Iris pigment epithelial cell (primary cell): ENCODE results near the gene LZTS3.
"Not testable (repeated sequence)": the region's sequence is repeated elsewhere in the genome, so short reads cannot be mapped to it uniquely, and the experiment has no call there.

Experiments used
- DNase-seq: peaks from one replicate; pipeline ENCODE4 v3.0.0-alpha.2; 2011; ENCODE audit warnings: low read depth

The LZTS3 gene

GRCh38 chr20:3192226-3193015 is 19.1 kb upstream of the LZTS3 start:
- no peak for DNase-seq

DNA sequence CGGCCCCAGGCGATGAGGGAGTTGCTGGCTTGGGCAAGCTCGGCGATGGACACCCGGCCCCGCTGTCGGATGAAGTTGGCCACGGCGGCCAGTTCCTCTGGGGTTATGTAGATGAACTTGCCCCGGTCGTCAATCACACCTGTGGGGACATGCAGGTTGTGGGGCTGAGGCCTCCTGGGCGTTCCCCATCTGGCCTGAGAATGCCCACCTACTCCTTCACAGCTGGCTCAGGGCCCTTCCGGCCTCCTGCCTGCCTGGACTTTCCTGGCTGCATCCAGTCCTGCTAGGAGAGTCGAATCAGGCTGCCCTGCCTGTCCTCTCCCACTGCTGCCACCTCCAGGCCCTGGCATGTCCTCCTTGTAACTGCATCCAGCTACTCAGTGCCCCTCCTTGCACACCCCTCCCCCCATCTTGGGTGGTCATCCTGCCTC is 17.3 kb upstream of the LZTS3 start:
- no peak for DNase-seq

- no peak for DNase-seq
Observed at GRCh38 chr20:3189561-3190131, 16.3 kb upstream of the LZTS3 start.

- no peak for DNase-seq
Observed at GRCh38 chr20:3188823-3189413, 15.6 kb upstream of the LZTS3 start.

DNA sequence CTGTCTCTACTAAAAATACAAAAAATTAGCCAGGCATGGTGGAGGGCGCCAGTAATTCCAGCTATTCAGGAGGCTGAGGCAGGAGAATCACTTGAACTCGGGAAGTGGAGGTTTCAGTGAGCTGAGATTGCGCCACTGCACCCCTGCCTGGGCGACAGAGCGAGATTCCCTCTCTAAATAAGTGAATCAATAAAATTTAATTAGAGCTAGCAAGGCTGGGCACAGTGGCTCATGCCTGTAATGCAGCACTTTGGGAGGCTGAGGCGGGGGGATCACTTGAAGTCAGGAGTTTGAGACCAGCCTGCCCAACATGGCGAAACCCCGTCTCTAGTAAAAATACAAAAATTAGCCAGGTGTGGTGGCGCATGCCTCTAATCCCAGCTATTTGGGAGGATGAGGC is 14.5 kb upstream of the LZTS3 start:
- not testable (repeated sequence) for DNase-seq

- no peak for DNase-seq
Observed at GRCh38 chr20:3183896-3184612, 10.7 kb upstream of the LZTS3 start.

- DNase-seq, result not testable (repeated sequence)
Observed at GRCh38 chr20:3182429-3182828, 9.1 kb upstream of the LZTS3 start.

DNA sequence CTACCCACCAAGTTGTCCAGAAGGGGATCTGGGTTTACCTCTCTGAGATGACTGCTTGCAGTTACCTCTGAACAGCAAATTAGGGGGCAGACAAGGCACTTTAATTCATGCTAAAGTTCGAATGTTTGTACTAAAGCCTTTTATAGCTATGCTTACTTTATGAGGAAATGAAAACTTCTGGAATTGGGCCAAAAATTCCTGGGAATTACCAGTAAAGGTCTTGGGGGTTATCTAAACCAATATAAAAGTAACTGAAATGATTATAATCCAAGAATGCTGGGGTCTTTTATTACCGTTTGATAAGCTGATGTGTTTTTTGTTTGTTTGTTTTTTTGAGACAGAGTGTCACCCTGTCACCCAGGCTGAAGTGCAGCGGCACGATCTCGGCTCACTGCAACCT is 7.9 kb upstream of the LZTS3 start:
- no peak for DNase-seq

DNA sequence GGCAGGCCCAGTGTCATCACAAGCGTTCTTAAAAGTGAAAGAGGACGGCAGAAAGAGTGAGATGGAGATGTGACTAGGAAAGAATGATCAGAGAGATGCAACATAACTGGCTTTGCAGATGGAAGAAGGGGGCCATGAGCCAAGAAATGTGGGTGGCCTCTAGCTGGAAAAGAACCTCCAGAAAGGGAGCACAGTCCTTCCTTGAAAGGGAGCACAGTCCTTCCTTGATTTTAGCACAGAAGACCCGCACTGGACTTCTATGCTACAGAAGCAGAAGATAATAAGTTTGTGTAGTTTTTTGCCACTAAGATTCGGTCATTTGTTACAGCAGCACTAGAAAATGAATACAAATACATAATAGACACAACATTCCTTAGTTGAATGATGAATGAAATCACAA is 7.0 kb upstream of the LZTS3 start:
- DNase-seq, result no peak

DNA sequence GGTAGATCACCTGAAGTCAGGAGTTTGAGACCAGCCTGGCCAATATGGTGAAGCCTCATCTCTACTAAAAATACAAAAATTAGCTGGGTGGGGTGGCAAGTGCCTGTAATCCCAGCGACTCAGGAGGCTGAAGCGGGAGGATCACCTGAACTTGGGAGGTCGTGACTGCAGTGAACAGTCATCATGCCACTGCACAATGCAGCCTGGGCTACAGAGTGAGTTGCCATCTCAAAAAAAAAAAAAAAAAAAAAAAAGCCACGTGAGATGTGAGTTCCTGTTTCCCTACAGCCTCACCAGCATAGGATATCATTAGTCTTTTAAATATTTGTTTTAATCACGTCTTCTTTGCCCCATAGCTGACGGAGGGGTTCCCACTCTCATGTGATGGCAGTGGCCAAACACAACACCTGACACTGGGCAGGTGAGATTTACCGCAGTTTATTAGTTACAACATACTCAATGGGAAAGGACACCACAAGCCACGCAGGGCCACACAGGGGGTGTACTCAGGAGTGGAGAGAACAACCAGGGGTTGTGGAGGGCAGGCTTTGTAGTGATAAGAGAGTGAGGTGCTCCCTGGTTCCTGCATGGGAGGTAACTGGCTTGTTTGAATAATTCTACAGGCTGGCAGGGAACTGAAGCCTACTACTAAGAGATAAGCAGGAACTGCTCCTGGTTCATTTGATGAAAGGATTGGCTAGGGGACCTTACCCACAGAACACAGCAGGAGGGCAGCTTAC is 4.6 kb upstream of the LZTS3 start:
- no peak for DNase-seq

- no peak for DNase-seq
Observed at GRCh38 chr20:3175270-3175669, 1.9 kb upstream of the LZTS3 start.

- DNase-seq, result peak; percentile 59
Observed at GRCh38 chr20:3174442-3175261, 1.3 kb upstream of the LZTS3 start.

GRCh38 chr20:3173610-3174441 is 477 bp upstream of the LZTS3 start:
- DNase-seq, result peak; percentile 73

DNA sequence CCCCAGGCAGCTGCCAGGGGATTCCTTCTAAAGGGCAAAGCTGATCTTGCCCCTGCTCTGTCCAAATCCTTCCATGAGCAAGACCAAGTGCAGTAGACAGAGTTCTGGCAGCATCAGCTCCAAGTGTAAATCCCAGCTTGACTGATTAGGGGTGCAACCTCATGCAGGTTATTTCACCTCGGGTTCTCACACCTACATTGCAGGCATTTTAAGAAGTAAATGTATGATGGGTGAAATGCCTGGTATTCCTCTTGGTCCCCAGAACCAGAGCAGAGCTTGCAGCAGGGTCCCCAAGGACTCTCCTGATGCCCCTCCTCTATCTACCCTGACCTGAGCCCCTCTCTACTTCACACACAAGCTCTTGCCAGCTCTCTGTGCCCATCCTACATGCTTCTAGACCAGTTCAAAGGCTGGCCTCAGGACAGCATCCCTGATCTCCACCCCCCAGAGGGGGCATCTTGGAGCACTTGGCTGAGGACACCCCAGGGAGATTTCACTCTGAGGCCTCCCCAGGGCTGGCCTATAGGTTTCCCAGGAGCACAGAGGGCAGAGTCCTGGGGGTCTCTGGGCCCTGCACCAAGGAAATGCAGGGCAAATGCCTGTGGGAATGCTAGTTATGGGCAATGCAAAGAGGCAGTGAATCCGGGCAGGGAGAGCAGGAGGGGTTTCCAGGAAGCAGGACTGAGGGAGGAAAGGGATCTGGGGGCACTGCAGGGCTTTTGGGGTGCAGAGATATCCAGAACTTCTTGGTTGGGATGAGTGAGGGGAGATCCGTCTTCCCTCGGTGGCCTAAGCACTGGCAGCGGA is 1.0 kb downstream of the LZTS3 start:
- DNase-seq, result no peak

DNA sequence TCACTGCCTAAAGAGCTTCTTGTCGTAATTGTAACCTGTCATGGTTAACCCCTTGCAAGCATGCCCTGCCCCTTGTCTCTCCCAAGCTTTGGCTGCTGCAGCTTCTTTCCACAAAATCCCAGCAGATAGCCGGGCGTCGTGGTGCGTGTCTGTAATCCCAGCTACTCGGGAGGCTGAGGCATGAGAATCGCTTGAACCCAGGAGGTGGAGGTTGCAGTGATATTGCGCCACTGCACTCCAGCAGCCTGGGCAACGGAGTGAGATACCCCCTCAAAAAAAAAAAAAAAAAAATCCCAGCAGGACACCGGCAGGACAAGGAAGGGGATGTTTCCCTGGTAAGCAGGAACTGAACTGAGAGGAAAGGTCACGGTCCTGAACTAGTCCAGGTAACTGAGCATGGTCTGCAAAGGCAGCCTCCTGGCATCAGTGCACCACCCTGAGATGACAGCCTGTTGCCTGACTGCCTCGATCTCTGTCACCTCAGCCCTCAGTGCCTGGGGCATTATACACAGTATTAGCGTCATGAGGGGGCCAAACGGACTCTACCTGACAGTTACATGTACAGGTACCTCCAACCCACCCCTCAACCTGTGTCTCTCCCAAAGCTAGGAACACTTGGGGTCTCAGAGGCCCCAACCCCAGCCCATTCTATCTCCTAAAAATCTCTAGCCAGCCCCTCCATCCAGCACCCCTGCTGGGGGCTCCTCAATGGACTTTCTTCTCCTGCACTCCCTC is 1.8 kb downstream of the LZTS3 start:
- DNase-seq, result no peak

GRCh38 chr20:3168829-3169590 is 4.3 kb downstream of the LZTS3 start:
- DNase-seq, result no peak

DNA sequence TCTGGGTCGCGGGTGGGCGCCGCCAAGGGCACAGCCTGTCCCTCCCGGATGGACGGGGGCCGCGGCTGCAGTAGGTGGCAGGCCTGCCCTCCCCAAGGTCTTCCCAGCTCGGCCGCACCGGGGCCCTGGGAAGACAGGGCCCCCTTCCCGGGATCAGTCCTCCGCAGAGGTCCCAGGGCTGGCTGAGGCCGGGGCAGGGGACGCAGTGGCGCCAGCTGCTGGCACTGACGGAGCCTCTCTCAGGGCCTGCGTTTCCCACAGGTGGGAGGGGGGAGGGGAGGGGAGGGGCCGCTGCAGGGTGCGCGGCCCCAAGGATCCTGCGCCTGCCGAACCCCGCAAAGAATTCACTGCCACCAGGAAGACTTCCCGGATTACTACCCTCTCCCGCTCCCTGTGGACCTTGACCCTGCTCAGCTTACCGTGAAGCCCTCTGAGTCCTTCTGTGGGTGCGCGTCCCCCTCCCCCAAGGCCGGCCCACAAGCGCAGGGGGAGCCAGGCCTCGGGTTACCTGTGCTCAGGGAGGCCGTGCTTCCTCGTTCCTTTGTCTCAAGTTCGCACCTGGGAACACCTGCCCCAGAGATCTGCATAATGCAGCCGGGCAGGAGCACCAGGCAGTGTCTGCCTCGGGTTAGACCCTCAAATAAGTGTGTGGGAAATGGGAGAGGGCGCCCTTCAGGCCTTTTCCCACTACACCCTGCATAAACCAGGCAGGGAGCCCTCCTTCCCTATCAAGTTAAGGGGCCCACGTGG is 5.1 kb downstream of the LZTS3 start:
- DNase-seq, result no peak
